Caki2 (cell line): Measurements from ENCODE around the gene MTX2. TPM values are rescaled to one million over a fixed set of nuclear protein-coding genes. Genes with fewer than 3 reads are reported as not detected.
"Not testable (repeated sequence)": the region's sequence is repeated elsewhere in the genome, so short reads cannot be mapped to it uniquely, and the experiment has no call there.

Experiments
- DNase-seq: peaks from one replicate; pipeline ENCODE4 v3.0.0-alpha.2; 2015; ENCODE audit warnings: low read depth
- in situ Hi-C: cut with HindIII; loops from 2 replicates; pipeline ENCODE4 v1.10.0; 2016; ENCODE audit warnings: low sequenced_read_pairs, low pct_unique_long_range_greater_than_20kb, mixed read lengths
- total RNA-seq: library from RNA; depleted of rRNA; stranded (reverse); fragments of >200 nt; shearing (Covaris generic); gene quantifications from 2 replicates; pipeline ENCODE4 v1.2.3, GENCODE V29; 2014; ENCODE audit warnings: low replicate concordance

Gene MTX2
- total RNA-seq, 1 experiment from 2014 or later: 60.2 TPM

GRCh38 chr2:176283291-176284068 is 14.2 kb downstream of the MTX2 start:
- no peak for DNase-seq
- in situ Hi-C loops: no loop called here

GRCh38 chr2:176284461-176285049 is 15.3 kb downstream of the MTX2 start:
- DNase-seq: no peak
- in situ Hi-C loops: no loop called here

GRCh38 chr2:176285321-176285720 is 16.1 kb downstream of the MTX2 start:
- in situ Hi-C loops: no loop called here
- no peak for DNase-seq

- DNase-seq: no peak
- in situ Hi-C loops: no loop called here
Measured at GRCh38 chr2:176291335-176291734, 22.1 kb downstream of the MTX2 start.

- in situ Hi-C loops: no loop called here
- no peak for DNase-seq
Measured at GRCh38 chr2:176291809-176292283, 22.6 kb downstream of the MTX2 start.

GRCh38 chr2:176292608-176293007 is 23.4 kb downstream of the MTX2 start:
- DNase-seq: no peak
- in situ Hi-C loops: no loop called here

- in situ Hi-C loops: no loop called here
- DNase-seq: no peak
Measured at GRCh38 chr2:176293334-176293733, 24.1 kb downstream of the MTX2 start.

GRCh38 chr2:176297067-176297466 is 27.8 kb downstream of the MTX2 start:
- DNase-seq: no peak
- in situ Hi-C loops: no loop called here

GRCh38 chr2:176297737-176298136 is 28.5 kb downstream of the MTX2 start:
- in situ Hi-C loops: no loop called here
- no peak for DNase-seq

- DNase-seq, in situ Hi-C loops: not testable (repeated sequence)
Measured at GRCh38 chr2:176306020-176306419, 36.8 kb downstream of the MTX2 start.

GRCh38 chr2:176317199-176317598 is 48.0 kb downstream of the MTX2 start:
- in situ Hi-C loops: no loop called here
- DNase-seq: no peak

GRCh38 chr2:176317623-176318065 is 48.4 kb downstream of the MTX2 start:
- DNase-seq: no peak
- in situ Hi-C loops: no loop called here

GRCh38 chr2:176321916-176322315 is 52.7 kb downstream of the MTX2 start:
- no peak for DNase-seq
- in situ Hi-C loops: no loop called here

GRCh38 chr2:176324862-176325261 is 55.6 kb downstream of the MTX2 start:
- DNase-seq: peak; percentile 56
- in situ Hi-C loops: no loop called here

- DNase-seq: peak; percentile 15
- in situ Hi-C loops: no loop called here
Measured at GRCh38 chr2:176325732-176326131, 56.5 kb downstream of the MTX2 start.

GRCh38 chr2:176328149-176328548 is 58.9 kb downstream of the MTX2 start:
- DNase-seq: no peak
- in situ Hi-C loops: no loop called here

GRCh38 chr2:176330612-176331011 is 61.4 kb downstream of the MTX2 start:
- DNase-seq: no peak
- in situ Hi-C loops: no loop called here

- in situ Hi-C loops: no loop called here
- DNase-seq: no peak
Measured at GRCh38 chr2:176331646-176332045, 62.4 kb downstream of the MTX2 start.

GRCh38 chr2:176334729-176335128 is 65.5 kb downstream of the MTX2 start:
- DNase-seq: no peak
- in situ Hi-C loops: no loop called here

- DNase-seq: no peak
- in situ Hi-C loops: no loop called here
Measured at GRCh38 chr2:176338395-176338794, 69.2 kb downstream of the MTX2 start.
